Activated CD8-positive, alpha-beta memory T cell treated with anti-CD3 and anti-CD28 coated beads, Interleukin-2, amount 50 U/mL, for 24 hours (primary cell): ENCODE measurements around the gene STUM.
A peak's percentile ranks its signal among the peaks of the same experiment; 100 is the strongest.

ENCODE experiments used
- DNase-seq: peaks from one replicate; pipeline ENCODE4 v3.0.0-alpha.2; 2020; ENCODE audit errors: extremely low read depth

STUM gene

DNA sequence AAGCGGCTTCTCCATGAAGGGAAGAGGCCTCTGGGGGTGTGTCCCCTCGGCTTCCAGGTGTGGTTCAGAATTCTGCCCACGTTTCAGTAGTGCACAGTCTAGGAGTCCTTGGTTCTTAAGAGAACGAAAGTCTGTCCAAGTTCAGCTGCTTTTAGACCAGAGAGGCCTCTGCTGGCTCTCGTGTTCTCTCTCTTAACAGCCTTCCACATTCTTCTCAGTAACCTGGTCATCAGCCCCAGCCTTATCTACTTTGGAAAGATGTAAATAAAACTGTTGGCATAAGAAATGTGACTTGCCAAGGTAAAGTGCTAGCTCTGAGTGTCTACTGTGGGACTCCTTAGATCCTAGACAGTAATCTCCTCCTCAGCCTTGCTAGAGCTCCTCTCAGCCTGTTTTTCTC is 15.3 kb upstream of the STUM start:
- no peak for DNase-seq

DNA sequence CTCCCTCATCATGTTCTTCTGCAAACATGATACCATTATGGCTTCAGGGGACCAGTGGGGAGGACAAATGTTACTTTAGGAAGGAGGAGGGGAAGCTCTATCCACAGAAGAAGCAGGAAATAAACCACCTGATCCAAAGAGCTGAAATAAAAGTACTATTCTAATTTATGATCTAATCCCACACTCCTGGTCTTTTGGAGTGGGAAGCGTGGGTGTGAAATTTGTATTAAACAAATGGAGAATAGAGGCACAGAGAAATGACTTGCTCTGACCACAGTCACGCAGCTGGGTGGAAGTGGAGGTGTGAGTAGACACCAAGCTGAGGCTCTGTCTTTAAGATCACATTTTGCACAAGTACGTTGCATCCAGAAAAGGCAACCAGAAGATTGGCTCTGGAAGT is 14.5 kb upstream of the STUM start:
- no peak for DNase-seq

DNA sequence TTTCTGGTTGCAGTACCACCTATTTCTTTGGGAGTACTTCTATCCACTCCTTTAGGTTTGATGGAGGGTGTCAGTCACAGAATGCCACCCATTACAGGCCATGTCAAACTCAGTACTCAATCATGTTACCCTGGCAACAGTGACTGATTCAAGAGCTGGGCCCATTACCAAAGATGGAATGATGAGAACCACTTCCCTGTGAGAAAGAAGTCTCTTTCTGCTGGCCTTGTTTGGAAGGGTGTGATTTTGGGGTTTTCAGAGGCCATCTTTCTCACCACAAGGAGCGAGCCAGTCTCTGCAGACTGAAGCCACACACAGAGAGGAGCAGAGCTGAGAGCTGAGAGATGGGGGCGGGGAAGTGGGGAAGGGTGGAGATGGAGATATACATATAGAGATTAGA is 13.9 kb upstream of the STUM start:
- no peak for DNase-seq

DNA sequence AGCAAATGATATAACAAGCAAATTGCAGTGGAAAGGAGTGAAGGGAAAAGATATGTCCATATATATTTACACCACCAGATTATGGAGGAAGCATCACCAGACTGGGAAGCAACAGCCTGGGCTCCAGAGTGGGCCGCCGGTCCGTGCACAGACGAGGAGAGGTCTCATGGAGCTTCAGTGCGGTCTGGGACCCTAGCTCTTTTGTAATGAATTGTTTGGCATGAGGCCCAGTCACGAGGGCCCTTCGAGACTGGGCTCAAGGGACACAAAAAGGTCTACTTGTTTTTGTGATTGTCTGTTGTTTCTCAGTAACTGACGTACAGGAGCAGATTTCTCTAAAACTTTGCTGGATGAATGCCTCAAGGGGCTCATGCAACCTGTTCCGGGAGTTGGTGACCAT is 12.9 kb upstream of the STUM start:
- DNase-seq: no peak

DNA sequence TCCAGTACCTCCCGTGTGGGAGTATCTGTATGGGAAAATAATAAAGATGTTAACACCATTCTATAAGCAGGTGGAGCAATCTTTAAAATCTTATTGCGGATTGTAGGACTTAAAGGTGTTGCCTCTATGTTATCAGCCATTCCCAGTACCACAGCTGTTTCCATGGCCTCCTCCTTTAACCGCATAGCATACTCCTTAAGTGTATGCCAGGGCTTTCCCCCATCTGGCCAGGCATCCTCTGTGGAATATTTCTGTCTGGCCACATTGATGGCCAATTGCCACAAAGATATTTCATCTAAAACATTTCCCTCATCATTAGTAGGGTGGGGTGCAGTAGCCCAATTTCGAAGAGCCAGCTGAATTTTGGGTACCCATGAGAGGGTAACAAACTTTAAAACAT is 7.3 kb upstream of the STUM start:
- no peak for DNase-seq

DNA sequence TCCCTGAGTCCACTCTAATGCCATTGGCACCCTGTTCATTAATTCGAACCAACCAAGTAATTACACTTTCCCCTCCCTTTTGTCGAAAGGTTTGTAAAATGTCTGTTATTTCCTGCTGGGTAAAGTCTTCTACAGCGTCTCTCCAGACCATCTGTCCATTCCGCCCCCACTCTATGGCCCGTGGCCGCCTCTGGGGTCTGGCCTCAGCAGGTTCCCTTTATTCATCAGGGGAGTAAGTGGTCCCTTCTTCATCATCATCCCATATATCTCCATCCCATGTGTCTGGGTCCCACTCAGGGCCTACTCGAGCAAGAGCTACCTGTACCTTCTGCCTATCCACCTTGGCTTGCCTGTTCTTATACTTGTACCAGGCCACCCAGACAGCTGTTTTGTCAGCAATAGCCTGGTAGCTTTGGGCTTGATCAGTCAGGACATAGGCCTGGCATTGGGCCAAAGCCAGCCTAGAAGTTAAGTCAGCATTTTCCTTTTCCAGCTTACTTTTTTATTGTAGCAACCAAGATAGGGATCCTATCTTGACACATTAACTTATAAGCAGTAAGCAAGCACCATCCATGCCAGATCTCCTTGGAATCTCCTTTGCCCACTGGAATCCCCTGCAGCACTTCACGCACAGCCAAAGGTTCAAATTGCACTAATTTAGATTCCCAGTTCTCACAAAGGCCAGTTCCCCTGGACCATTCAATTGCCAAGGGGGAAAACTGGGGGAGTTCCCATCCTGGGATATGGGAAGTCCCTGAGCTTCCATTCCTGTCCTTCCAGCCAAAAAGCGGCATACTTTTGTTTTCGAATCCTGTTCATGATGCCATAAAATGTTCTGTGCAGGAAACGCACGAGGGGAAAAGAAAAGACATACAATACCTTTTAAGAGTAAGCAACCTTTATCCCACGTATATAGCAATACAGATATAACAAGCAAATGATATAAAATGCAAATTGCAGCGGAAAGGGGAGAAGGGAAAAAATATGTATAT is 6.6 kb upstream of the STUM start:
- DNase-seq: no peak

DNA sequence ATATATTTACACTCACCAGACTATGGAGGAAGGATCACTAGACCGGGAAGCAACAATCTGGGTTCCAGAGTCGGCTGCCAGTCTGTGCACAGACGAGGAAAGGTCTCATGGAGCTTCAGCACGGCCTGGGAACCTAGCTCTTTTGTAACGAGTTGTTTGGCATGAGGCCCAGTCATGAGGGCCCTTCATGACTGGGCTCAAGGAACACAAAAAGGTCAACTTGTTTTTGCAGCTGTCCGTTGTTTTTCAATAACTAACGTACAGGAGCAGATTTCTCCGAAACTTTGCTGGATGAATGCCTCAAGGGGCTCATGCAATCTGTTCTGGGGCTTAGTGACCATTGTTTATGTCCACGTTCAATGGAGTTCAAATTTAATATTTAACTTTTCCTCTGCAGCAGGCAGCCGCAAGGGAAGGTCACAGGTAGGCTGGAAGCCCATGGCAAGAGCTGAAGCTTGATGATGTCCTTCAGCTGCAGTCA is 5.9 kb upstream of the STUM start:
- DNase-seq: no peak

DNA sequence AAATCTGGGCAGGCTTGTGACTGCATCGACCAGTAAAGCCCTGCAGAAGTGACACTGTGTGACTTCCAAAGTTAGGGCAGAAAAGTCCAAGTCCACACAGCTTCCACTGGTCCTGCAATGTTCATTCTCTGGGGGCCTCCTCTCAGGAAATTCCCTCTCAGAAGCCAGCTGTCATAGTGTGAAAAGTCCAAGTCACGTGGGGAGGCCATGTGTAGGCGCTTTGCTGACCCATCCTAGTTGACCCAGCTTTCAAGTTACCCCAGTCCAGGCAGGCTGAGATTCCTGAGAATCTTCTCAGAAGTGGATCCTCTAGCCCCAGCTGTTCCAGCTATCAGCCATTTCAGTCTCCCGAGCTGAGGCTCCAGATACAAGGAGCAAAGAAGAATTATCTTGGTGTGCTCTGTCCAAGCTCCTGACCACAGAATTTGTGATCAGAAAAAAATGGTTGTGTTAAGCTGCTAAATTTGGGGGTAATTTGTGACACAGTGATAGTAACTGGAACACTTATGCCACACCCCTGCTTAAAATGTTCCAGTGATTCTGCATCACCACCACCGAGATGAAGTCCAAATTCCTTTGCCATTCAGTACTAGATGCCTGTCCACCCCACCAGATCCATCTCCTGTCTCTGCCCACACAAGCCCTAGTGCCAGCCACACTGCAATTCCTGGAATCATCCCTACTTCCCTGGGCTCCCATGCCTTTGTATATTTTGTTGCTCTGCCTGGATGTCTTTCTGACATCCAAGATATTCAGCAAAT is 2.5 kb upstream of the STUM start:
- no peak for DNase-seq

DNA sequence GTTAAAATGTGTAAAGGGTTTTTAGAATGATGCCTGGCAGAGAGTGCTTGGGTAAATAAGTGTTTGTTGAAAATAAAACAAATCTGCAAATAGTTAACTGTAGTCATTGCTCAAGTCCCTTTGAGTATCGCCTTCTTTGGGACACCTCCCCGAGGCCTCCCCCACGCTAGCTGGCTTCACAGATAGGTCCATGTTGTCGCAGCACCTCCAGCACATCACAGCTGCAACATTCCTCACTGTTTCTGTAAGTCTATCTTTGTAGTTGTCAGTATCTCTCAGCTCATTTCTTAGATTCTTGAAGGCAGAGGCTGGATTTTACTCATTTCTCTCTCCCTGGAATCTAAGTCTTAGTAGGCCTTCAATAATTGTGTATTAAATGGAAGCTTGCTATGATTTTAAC is 1.6 kb upstream of the STUM start:
- DNase-seq: no peak

DNA sequence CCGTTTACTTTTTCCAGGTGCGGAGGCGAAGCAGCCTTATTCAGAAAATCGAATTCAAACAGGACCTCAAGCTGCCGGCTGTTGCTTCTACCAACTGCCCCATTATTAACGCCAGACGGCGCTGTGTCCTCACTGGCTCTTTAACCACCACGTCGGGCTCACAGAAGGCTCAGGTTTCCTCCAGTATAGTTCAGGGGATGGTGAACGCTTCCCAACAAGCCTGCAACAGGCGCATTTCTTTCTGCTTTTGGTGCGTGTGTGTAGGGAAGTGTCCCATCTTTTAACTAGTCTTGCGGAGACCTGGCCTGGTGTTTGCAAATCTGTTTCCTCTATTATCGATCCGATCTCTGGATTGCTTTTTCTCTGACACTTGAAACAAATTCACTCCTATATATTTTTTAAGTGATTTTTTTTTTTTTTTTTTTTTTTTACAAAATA is 791 bp upstream of the STUM start:
- DNase-seq: peak; percentile 19

DNA sequence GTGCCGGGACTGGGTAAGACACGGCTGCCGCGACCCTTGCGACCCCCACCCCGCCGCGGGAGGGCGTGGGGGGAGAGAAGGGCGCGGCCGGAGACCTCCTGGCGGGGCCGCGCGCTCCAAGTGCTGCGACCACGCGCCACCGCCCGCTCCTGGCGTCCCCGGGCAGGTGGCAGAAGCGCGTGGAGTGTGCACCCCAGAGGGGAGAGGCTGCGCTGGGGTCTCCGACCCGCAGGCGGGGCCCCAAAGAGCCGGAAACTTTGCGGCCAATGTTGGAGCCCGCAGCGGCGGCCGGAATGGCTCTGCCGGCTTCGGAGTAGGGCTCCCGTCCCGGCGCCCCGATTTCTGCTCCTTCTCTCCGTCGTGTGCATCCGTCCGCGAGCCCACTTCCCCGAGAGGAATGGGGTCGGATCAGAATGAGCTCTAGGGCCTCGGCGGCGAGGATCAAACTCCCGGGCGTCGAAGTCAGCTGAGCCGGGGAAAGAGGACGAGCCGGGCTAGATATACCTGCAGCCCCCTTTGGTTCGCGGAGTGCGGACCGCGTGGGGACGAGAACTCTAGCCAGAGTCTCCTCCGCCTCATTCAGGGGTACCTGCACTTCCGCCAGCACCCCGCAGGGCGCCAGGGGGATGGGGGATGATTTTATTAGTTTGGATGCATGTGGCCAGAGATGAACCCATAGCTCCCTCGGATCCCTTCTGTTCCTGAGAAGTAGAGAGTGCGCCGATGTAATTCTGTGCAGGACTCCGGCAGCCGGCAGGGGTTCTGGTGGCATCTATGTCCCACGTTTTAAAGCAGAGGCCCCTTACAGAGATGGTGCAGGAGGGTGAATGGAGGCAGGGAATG is 751 bp downstream of the STUM start:
- no peak for DNase-seq

DNA sequence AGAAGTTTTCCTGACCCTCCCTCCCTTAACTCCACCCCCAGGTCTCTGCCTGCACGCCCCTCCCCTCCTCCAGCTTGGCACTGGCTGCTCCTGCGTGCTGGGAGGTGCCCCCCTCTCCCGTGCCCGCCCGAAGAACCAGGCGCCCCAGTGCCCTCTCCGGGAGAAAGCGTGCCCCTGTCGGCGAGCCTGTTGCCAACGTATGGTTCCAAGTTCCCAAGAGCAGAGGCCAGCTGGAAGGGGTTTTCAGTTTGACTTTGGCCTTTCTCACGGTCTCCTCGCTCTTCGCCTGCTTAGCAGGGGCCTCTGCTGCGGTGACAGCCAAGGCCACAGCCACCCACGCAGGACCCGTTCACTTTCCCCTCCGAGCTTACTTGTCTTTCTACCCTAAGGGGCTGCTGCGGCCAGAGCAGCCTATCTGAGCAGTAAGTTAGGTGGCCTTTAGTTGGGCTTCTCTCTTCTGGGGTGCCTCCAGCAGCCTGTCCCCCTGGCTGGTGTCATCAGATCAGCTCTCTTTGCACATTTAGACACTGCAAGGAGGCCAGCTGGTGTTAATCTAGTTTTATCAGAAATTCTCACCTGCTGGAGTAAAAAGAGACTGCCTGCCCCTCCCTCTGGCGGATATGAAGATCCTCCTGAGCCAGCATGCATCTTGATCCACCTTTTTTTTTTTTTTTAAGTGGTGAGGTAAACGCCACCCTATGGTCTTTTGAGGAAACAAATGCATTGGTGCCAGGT is 1.5 kb downstream of the STUM start:
- DNase-seq: no peak

DNA sequence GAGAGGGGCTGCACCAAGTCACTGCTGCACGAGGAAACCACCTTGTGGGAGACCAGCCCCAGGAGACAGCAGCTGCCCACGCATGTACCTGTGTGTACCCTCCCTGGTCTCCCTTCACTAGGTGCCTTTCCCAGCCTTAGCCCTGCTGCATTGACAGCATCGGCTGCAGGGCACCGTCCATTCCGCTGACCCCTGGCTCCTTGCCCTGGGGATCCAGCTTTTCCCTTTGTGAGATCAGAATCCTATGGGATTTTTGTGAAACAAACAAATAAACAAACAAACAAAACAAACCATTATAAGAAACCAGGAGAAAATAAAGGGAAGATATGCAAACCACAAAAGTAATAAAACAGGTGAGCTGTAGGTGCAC is 2.1 kb downstream of the STUM start:
- DNase-seq: no peak

DNA sequence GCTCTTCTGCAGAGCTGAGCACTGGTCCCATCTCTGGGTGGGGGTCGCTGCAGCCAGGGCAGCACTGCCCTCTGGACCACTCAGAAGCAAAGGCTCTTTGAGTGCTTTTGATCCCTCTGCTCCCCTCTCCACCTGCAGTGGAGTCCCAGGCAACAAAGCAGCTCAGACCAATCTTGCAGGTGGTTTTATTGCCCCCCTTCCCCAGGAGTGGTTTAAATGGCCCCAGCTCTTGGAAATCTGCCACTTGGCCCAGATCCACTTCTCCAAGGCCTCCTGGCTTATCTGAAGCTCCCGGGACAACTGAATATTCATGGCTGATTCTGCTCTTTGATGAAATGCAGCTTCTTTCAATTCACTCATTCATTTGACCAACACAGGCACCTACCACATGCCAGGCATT is 2.7 kb downstream of the STUM start:
- no peak for DNase-seq

DNA sequence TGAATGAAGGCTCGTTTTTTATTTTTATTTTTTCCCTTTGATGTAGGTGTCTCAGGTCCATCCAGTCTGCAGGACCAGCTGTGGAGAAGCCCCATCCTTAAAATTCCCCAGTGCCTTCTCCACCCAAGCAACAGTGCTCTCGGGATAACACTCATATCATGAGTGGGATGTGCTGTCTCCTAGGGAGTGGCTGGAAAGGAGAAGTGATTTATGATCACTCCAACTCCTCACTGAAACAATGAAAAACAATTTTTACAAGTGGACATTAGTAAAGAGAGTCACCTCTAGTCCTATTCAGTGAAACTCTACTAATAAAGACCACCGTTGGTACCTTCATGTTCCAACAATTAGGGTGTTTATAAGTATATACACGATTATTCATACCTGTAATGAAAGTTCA is 3.5 kb downstream of the STUM start:
- no peak for DNase-seq

DNA sequence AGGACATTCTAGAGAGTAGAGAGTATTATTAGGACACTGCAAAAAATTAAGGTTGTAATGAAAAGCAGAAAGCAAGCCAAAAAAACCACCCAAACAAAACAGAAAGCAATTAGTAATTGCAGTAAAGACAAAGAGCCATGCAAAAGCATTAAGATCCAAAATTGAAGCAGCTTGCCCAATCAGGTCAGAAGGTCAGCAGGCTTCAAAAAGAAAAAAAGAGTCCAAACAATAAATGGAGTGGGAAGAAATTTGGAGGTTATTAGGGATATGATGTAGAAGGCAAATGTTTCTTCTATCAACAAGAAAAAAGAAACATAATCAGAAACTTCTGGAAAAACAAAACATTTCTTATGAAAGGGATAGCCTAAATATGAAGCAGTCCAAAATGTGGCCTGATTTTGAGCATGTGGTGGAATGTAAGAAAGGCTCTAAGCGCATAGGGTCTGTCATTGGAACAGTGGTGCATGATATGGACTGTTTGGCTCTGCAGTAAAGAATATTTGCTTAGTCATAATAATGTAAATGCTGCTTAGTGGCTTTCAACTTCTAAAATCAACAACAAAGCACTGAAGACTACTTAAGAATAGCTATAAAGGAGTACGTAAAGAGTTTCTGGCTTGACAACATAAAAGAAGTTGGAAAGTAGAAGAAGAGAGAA is 4.8 kb downstream of the STUM start:
- no peak for DNase-seq

DNA sequence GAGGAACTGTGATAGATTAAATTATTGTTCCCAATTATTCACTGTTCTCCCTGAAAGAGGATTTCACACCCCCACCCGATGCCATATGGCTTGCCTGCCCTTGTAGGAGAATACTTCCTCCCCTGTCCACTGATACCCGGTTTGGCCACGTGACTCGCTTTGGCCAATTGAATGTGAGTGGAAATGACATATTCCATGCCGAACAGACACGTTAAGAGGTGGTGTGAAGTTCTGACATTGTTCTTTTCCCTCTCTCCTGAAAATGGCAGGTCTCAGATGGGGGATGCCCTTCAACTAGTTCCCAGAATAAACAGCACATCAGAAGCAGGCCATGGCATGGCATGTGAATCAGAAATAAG is 5.3 kb downstream of the STUM start:
- DNase-seq: no peak

DNA sequence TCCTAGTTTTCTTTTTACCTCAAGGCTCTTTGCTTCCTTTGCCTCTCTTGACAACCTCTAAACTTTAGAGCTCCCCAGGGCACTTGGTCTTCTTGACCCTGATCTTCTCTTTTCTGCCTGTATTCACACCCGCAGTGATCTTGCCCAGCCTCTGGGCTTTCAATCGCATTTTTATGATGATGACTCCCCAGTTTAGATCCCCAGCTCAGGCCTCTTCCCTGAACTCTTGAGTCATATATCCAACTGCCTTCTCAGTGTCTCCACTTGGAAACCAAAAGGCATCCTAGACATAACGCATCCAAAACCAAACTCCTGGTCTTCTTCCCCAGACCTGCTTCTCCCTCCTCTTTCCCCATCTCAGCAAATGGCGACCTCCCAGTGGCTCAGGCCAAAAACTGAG is 6.5 kb downstream of the STUM start:
- no peak for DNase-seq

DNA sequence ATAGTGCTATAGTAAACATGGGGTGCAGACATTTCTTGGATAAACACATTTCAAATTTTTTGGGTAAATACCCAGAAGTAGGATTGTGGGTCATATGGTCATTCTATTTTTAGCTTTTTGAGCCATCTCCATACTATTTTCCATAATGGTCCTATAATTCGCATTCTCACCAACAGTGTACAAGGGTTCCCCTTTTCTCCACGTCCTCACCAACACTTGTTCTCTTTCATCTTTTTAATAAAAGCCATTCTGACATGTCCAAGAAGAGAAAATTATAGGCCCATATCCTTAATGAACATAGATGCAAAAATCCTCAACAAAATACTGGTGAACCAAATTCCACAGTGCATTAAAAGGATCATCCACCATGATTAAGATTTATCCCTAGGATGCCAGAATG is 8.9 kb downstream of the STUM start:
- DNase-seq: no peak

DNA sequence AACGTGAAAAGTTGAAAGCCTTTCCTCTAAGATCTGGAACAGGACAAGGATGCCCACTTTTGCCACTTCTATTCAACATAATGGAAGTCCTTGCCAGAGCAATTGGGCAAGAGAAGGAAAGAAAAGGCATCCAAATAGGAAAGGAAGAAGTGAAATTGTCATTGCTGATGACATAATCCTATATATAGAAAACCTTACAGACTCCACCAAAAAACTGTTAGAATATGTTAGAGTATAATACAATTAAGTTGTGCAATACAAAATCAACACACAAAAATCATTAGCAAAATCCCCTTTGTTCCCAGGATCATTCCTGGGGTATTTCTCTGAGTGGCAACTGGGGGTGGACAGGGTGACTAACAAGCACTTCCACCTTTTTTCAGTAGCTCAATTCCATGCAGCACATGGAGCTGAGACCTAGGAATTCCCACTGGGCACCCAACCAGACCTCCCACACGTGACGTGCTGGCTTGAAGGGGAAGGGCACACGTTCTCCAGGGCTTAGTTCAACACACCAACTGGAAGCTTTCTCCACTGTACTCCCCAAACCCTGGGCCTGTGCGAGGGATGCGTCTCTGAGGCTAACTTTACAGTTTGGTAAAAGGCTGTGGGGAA is 9.6 kb downstream of the STUM start:
- DNase-seq: no peak
